HuH-7 (cell line): Measurements from ENCODE around the gene BICD2.

Source experiments
- DNase-seq: peaks from one replicate; pipeline ENCODE4 v3.0.0; 2011; ENCODE audit warnings: low spot score

Gene BICD2

DNA sequence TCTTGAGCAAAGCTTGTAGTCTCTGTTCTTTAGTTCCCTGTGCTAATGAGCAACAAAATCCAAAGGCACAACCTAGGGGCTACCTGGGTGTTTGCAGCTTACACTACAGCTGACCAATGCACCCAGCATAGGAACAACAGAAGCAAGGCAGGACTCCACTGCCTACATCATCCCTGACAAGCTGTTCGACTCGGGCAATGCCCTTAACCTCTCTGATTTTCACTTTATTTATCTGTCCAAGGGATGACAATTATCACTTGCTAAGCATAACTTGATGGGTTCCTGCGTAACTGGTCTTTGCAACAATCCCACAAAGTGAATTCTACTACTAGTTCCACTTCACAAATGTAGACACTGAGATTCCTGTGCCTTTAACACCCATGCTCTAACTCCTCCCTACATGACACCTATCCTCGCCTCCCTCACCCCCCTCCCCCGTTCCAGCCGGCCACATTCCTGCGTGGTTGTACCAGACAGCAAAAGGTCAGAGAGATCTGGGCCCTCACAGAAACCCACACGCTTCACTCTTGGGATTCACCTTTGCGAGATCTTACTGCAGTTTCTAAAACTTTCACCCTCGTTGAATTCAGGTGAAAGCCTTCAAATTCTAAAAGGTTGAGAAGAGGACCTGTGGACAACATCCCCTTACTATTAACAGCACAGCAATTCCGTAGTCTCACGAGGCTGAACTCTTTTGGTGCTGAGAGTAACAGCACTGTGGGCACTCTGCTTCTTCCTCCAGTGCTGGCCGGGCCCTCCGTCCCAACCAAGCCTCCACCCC lies 95.7 kb downstream of the BICD2 start:
- DNase-seq = peak; percentile 58

- DNase-seq = no peak
These were observed 97.6 kb downstream of the BICD2 start for GRCh38 chr9:92666912-92667532.

- DNase-seq = no peak
These were observed 98.4 kb downstream of the BICD2 start for GRCh38 chr9:92666236-92666635.

DNA sequence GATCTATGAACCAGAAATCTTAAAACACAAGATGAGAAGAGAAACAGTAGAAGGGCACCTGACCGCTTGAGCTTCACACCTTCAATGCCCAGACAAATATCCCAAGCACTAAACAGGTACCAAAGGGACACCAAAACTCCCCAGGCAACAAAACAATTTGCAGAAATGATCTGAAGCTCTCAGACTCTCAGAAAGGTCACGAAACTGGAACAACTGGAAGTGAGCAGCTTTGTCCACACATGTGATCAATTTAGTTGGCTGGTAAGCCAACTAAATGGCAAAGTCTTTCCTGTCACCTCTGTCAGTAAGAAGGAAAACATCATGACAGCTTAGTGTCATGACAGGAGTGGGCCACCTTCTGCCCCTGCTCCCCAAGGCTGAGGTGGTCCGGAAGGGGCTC lies 98.8 kb downstream of the BICD2 start:
- no peak for DNase-seq

- DNase-seq = no peak
These were observed 100.1 kb downstream of the BICD2 start for GRCh38 chr9:92664394-92665152.

GRCh38 chr9:92663951-92664350 lies 100.7 kb downstream of the BICD2 start:
- DNase-seq = no peak

DNA sequence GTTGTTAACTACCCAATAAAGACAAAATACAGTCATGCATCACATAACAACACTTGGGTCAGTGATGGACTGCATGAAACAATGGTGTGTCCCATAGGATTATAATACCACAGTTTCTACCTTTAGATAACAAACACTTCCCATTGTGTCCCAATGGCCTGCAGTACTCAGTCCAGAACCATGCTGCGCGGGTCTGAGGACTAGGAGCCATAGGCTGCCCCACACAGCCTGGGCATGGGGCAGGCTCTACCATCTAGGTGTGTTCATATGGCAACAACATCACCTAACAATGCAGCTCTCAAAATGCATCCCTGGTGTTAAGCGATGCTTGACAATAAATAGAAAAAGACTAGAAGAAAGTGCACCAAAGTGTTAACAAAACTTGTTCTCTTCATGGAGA lies 101.5 kb downstream of the BICD2 start:
- DNase-seq = no peak

DNA sequence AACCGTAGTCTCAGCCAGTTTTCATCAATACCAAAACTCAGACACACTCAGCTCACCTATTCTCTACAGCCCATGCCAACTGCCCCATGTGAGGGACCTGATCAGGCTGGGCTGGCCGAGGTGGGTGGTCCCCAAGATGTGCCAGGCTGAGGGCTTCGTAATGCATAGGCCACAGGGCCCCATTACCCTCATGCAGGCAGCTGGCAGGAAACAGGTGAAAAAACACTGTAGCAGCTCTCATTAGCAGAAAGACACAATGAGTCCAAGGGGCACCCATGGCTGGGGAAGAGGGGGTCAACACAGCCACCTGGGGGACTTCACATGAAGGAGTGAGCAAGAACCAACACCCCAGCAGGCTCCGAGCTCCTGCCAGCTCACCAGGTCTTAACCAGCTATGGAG lies 102.9 kb downstream of the BICD2 start:
- DNase-seq = no peak
